HUES64 (cell line): Measurements from ENCODE around the gene TMEM140.

Source experiments
- H3K27ac ChIP-seq: 2 replicates; pipeline ENCODE4 v1.7.0; 2013; ENCODE audit warnings: low read depth, low read length, inconsistent platforms
- H3K27me3 ChIP-seq: 2 replicates; pipeline ENCODE4 v1.6.1; 2013; ENCODE audit warnings: mild to moderate bottlenecking, low read length; ENCODE audit not compliant: insufficient read depth
- H3K36me3 ChIP-seq: 2 replicates; pipeline ENCODE4 v1.6.1; 2013; ENCODE audit warnings: mild to moderate bottlenecking, low read length; ENCODE audit not compliant: insufficient read depth
- H3K4me1 ChIP-seq: 2 replicates; pipeline ENCODE4 v1.6.1; 2013; ENCODE audit warnings: mild to moderate bottlenecking, low read length, moderate library complexity; ENCODE audit not compliant: insufficient read depth
- H3K4me3 ChIP-seq: 2 replicates; pipeline ENCODE4 v1.5.1; 2013; ENCODE audit warnings: mild to moderate bottlenecking, low read length, moderate library complexity
- H3K9ac ChIP-seq: 2 replicates; pipeline ENCODE4 v1.6.1; 2013; ENCODE audit warnings: mild to moderate bottlenecking, low read depth, low read length
- H3K9me3 ChIP-seq: 2 replicates; pipeline ENCODE4 v1.6.1; 2013; ENCODE audit warnings: low read depth, low read length; ENCODE audit not compliant: insufficient read depth
- WGBS: fragments of 150-250, 120-280 bp; methylation state at CpG from one replicate; pipeline ENCODE4 v1.1.7; 2013; ENCODE audit warnings: missing lambda C conversion rate; 5-methylcytosine and 5-hydroxymethylcytosine counted together

TMEM140 gene

DNA sequence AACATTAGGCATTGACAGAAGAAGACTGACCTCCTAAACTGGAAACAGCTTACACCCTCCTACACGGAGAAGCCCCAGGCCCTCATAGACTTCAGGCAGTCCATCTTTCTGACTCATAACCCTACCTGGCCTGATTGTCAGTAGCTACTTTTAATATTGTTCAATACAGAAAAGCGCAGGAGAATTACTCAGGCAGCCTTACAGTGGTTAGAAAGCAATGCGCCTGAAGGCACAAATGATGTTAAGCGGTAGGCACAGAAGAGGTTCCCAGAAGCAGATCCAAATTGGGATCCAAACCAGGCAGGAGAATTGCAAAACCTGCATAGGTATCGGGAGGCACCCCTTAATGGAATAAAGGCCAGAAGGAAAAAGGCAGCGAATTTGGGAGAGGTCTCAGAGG is 28.1 kb downstream of the TMEM140 start:
- Histone ChIP-seq H3K4me1 (peaks cover 14% of the 10 kb centered on the region), H3K36me3 (no peaks in the 10 kb centered on the region), H3K9ac (no peak overlapping the region), H3K9me3 (peaks cover 10% of the 10 kb centered on the region), H3K4me3 (no peak overlapping the region), H3K27me3 (no peaks in the 10 kb centered on the region), H3K27ac (no peak overlapping the region)
- WGBS, result 93% methylated on average over 6 of the region's 6 CpGs

GRCh38 chr7:135177028-135177696 is 29.3 kb downstream of the TMEM140 start:
- H3K36me3 ChIP-seq, result no peaks in the 10 kb centered on the region; the same call in 1 of the 2 replicates
- no peak overlapping the region for H3K4me3 ChIP-seq
- H3K27ac ChIP-seq, result peak overlapping the region; percentile 38
- WGBS, result 89% methylated on average over 9 of the region's 9 CpGs
- H3K27me3 ChIP-seq, result no peaks in the 10 kb centered on the region
- H3K4me1 ChIP-seq, result peaks cover 14% of the 10 kb centered on the region
- H3K9ac ChIP-seq, result peak overlapping the region; percentile 18; the same call in 1 of the 2 replicates
- H3K9me3 ChIP-seq, result peaks cover 21% of the 10 kb centered on the region

- H3K9me3 ChIP-seq, result peaks cover 28% of the 10 kb centered on the region
Measured at GRCh38 chr7:135178364-135178763, 30.5 kb downstream of the TMEM140 start.

DNA sequence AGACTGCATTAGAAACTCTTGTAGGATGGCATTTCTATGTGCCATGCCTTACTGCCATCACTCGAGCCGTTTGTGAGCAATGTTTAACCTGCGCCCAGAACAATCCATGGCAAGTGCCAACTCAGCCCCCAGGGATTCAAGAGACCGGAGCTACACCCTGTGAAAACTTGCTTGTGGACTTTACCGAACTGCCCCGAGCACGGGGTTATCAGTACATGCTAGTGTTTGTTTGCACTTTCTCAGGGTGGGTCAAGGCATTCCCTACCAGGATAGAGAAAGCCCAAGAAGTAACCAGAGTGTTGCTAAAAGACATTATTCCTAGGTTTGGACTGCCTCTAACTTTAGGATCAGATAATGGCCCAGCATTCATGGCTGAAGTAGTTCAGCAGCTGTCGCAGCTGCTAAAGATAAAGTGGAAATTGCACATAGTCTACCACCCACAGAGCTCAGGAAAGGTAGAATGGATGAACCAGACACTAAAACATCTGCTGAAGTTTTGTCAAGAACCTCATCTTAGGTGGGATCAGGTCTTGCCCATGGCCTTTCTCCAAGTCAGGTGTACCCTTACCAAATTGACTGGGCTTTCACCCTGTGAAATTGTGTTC is 31.6 kb downstream of the TMEM140 start:
- Histone ChIP-seq H3K9ac (no peak overlapping the region), H3K36me3 (no peaks in the 10 kb centered on the region; the same call in 1 of the 2 replicates), H3K27ac (no peak overlapping the region), H3K9me3 (peaks cover 28% of the 10 kb centered on the region), H3K27me3 (no peaks in the 10 kb centered on the region), H3K4me1 (peaks cover 14% of the 10 kb centered on the region), H3K4me3 (no peak overlapping the region)
- WGBS, result 97% methylated on average over 8 of the region's 8 CpGs

More at GRCh38 chr7:135178364-135178763, 30.5 kb downstream of the TMEM140 start:
- Histone ChIP-seq H3K4me3 (no peak overlapping the region), H3K36me3 (no peaks in the 10 kb centered on the region; the same call in 1 of the 2 replicates), H3K27me3 (no peaks in the 10 kb centered on the region), H3K9ac (no peak overlapping the region), H3K27ac (no peak overlapping the region), H3K4me1 (peaks cover 14% of the 10 kb centered on the region)
- WGBS, result 88% methylated on average over 13 of the region's 13 CpGs

DNA sequence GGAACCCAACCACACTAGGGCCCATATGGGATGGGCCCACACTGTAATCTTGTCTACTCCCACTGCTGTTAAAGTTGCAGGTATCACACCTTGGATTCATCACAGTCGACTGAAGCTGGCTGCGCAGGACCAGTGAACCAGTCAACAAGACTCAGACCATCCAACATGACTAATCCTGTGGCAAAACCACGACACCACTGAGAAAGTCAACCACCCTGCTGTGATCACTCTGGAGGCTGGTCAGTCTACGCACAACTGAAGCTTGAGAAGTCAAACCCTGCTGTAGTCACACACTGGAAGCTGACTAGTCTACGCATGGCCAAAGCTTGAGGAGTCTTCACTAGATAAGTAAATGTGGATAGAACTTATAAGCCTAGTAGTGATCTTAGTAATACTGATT is 32.2 kb downstream of the TMEM140 start:
- H3K9me3 ChIP-seq, result peaks cover 28% of the 10 kb centered on the region
- H3K36me3 ChIP-seq, result peaks cover 1% of the 10 kb centered on the region
- H3K9ac ChIP-seq, result no peak overlapping the region
- whole genome bisulfite sequencing, result 95% methylated on average over 5 of the region's 5 CpGs
- no peak overlapping the region for H3K27ac ChIP-seq
- no peaks in the 10 kb centered on the region for H3K27me3 ChIP-seq
- peaks cover 14% of the 10 kb centered on the region for H3K4me1 ChIP-seq
- H3K4me3 ChIP-seq, result no peak overlapping the region

- peaks cover 28% of the 10 kb centered on the region for H3K9me3 ChIP-seq
- H3K27ac ChIP-seq, result no peak overlapping the region
- no peak overlapping the region for H3K9ac ChIP-seq
- peaks cover 14% of the 10 kb centered on the region for H3K4me1 ChIP-seq
- no peak overlapping the region for H3K4me3 ChIP-seq
- peaks cover 13% of the 10 kb centered on the region for H3K36me3 ChIP-seq
- WGBS, result 96% methylated on average over 2 of the region's 3 CpGs
- H3K27me3 ChIP-seq, result no peaks in the 10 kb centered on the region
Measured at GRCh38 chr7:135181261-135181928, 33.5 kb downstream of the TMEM140 start.

DNA sequence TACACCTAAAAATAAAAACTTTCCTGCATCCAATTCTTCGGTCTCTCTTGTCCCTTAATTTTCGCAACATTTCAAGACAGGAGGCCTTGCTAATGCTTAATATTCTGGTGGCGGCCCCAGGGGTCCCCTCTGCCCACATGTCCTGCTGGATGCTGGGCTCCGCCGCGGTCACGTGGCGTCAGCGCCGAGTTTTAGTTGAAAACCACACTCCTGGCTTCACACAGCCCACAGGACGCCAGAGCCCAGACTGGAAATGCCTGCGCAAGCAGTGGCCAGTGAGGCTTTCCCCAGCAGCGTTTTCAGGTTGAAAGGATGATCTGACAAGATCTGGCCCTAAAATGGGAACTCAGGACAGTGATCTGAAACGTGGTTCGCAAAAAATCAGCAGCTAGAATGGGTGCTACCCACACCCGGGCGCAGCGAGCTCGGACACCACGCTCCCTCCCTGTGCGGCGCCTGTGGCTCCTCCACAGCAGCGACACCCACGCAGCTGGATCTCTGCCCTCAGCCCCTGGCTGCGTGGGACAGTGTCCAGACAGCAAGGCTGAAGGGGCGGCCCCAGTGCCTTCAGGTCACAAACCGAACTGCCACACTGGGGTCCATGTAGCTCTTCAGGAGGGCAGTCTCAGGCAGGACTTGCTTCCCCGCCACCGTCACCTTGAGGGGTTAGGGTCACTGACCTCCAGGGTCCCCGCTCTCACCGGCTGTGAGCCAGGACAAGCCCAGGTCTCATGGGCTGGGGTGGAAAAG is 34.2 kb downstream of the TMEM140 start:
- 96% methylated on average over 31 of the region's 31 CpGs for WGBS
- Histone ChIP-seq H3K36me3 (peaks cover 17% of the 10 kb centered on the region), H3K4me1 (peaks cover 11% of the 10 kb centered on the region), H3K27me3 (no peaks in the 10 kb centered on the region), H3K27ac (no peak overlapping the region), H3K4me3 (no peak overlapping the region), H3K9me3 (peaks cover 28% of the 10 kb centered on the region), H3K9ac (no peak overlapping the region)

DNA sequence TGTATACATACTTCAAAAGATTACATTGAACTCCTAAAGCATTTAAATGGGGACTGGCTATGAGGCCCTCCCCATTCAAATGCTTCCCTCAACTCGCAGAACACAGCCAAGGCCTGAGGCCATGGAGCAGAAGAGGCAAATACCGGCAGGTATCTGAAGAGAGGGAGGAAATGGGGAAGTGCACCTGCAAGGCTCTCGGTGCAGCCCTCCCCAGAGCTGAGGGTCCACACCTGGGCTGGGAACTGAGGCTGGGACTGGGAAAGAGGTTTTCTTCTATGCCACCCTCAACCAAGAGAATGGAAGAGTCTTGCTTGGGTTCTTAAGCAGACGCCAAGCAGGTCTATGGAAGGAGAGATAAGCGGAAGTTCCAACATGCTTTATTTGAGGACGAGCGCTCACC is 35.6 kb downstream of the TMEM140 start:
- Histone ChIP-seq H3K27me3 (no peaks in the 10 kb centered on the region), H3K9me3 (peaks cover 28% of the 10 kb centered on the region), H3K4me1 (no peaks in the 10 kb centered on the region), H3K36me3 (peaks cover 25% of the 10 kb centered on the region), H3K27ac (no peak overlapping the region), H3K9ac (no peak overlapping the region), H3K4me3 (no peak overlapping the region)
- 92% methylated on average over 7 of the region's 7 CpGs for WGBS

DNA sequence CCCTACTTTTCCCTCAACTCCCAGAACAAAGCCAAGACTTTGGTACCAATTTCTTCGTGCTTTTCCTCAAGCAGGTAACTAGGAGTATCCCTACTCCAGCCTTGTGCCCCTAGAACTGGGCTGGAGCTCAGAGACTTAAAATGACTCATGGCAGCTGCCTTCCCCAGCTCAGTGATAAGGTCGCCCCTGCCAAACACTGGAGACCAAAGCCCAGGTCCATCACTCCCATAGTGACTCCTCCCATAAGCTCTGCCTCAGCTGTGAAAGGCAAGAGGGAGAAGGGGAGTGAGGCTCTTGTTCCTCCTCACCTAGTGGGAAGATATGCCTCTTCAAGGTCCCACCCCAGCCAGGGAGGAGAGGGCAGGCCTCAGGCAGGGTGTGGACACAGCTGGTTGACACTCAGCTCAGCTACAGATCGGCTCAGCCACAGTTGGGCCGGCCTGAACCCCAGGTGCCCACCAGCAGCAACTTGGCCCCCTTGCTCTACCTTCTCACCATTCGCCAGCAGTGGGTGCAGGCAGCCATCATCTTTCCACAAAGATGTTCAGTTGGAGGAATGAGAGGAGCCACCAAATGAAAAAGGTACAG is 36.5 kb downstream of the TMEM140 start:
- peaks cover 32% of the 10 kb centered on the region for H3K36me3 ChIP-seq
- H3K9me3 ChIP-seq, result peaks cover 28% of the 10 kb centered on the region
- H3K27me3 ChIP-seq, result no peaks in the 10 kb centered on the region
- H3K27ac ChIP-seq, result no peak overlapping the region
- H3K4me3 ChIP-seq, result no peak overlapping the region
- no peaks in the 10 kb centered on the region for H3K4me1 ChIP-seq
- WGBS, result 91% methylated on average over 5 of the region's 5 CpGs
- no peak overlapping the region for H3K9ac ChIP-seq

GRCh38 chr7:135185471-135186260 is 37.8 kb downstream of the TMEM140 start:
- Histone ChIP-seq H3K36me3 (peaks cover 32% of the 10 kb centered on the region), H3K27me3 (no peaks in the 10 kb centered on the region), H3K4me3 (no peak overlapping the region), H3K4me1 (no peaks in the 10 kb centered on the region), H3K9ac (no peak overlapping the region), H3K9me3 (peaks cover 20% of the 10 kb centered on the region), H3K27ac (no peak overlapping the region)
- WGBS, result 94% methylated on average over 7 of the region's 7 CpGs
